NCI-H226 (cell line): ENCODE measurements around the gene THPO.
A peak's percentile ranks its signal among the peaks of the same experiment; 100 is the strongest.

Source experiments
- DNase-seq: peaks from one replicate; pipeline ENCODE4 v3.0.0-alpha.2; 2015

THPO gene

DNA sequence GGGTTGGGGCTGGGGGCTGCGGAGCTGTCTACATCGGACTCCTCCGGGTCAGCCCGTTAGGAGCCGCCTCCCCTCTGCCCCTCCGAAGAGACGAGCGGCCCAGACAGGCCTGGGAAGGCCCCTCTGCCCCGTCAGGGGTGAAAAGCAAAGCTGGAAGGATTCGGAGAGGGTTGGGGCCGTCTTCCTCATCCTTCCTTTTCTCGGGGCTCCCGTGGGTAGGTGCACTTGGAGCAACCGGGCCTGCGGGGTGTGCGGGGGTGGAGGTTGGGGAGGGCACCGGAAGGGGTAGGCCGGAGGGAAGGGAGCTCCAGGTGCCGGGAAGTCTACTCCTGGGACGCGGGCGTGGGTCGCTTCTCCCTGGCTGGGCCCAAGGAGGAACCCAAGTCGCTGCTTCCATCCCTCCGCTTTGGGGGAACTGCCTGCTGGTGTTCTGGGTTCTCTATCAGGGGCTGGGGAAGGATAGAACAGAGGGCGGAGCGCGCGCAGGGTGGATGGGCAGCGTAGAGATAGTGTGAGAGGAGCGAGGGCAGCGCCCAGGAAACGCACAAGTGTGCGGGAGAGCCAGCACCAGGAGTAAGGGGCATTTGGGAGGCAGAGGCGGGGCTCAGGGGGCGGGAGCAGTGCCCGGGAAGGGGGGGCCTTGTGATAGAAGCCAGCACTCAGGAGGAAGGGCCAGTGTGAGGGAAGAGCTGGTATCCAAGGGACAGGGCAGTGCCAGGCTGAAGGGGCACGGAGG lies 15.9 kb downstream of the THPO start:
- peak; percentile 79 for DNase-seq

GRCh38 chr3:184361532-184361931 lies 16.5 kb downstream of the THPO start, which contains the start of the genes CLCN2 and POLR2H:
CLCN2 (minus strand) TSS chr3:184361605; CDS start chr3:184361479, 126 bp downstream.
POLR2H (plus strand) TSS chr3:184361710; CDS start chr3:184363493, 1,783 bp downstream.
- peak; percentile 64 for DNase-seq

GRCh38 chr3:184360929-184361531 lies 17.0 kb downstream of the THPO start:
- DNase-seq = no peak

GRCh38 chr3:184360070-184360928 lies 17.7 kb downstream of the THPO start:
- DNase-seq = no peak

DNA sequence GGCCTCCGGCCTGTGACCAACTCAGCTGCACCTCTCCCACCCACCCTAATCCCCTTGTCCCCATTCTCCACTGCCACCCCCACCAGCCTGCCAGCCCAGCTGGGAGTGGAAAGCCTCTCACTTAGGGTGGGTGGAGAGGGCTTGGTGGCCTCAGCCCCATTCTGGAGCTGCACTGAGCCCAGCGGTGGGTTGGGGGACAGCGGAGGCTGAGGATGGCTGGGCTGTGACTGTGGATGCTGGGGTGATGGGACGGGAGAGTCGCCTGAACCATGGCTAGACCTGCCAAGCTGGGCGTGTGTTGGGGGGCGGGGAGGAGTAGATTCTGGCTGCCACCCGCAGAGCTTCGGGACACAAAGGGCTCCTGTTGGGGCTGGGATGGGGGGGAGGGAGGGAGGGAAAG lies 18.4 kb downstream of the THPO start:
- no peak for DNase-seq

DNA sequence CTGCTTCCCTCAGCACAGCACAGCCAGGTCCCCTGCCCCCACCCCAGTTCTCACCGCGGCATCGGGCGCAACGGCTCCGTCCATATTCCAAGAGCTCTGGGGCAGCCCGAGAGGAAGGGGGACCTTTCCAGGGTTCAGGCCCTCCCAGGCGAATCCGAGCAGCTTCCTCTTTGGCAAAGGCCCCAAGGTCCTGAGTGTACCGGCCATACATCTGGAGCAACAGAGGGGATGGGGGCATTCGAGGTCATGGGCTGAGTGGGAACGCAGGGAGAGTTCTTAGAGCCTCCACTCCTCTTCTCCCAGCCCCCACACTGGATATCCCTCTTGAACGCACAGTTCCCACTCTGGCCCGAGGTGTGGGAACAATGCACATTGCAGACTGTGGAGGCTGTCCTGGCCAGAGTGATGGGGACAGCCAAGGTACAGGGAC lies 19.1 kb downstream of the THPO start:
- no peak for DNase-seq

- no peak for DNase-seq
Observed at GRCh38 chr3:184358124-184358767, 19.8 kb downstream of the THPO start.

DNA sequence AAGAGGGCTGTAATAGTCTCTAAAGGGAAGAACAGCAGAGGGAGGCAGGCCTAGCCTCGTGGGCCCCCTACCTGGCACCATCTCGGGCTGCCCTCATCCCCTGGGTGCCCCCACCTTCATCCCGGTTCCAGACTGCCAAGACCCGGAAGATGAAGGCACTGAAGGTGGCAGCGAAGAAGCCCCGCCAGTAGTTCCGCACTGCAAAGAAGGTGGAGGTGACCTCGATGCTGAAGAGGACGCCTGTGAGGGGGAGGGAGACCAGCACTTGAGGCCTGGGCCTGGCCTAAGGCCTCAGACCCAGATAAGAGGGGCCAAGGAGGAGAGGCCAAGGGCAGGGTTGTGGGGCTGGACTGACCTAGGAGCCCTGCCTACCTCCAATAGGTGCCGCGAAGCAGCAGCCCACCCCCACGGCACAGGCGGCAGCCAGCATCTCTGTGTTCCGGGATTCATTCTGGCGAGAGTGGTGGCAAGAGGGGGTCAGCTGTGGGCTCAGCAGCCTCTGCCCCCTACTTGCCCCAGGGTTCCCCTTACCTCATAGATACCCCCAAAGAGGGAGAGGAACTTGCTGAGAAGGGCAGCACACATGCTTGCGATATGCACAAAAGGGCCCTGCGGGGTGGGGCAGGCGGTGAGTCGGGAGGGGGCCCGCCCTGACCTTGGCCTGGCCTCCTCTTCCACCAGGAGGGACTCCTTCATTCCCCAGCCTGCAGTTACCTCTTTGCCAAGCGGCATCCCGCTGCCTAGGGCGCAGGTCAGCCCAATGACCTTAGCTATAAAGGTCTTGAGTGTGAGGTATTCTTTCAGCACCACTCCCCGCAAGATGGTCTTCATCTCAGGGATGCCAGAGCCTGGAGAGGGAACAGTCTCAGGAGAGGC lies 20.5 kb downstream of the THPO start:
- no peak for DNase-seq

DNA sequence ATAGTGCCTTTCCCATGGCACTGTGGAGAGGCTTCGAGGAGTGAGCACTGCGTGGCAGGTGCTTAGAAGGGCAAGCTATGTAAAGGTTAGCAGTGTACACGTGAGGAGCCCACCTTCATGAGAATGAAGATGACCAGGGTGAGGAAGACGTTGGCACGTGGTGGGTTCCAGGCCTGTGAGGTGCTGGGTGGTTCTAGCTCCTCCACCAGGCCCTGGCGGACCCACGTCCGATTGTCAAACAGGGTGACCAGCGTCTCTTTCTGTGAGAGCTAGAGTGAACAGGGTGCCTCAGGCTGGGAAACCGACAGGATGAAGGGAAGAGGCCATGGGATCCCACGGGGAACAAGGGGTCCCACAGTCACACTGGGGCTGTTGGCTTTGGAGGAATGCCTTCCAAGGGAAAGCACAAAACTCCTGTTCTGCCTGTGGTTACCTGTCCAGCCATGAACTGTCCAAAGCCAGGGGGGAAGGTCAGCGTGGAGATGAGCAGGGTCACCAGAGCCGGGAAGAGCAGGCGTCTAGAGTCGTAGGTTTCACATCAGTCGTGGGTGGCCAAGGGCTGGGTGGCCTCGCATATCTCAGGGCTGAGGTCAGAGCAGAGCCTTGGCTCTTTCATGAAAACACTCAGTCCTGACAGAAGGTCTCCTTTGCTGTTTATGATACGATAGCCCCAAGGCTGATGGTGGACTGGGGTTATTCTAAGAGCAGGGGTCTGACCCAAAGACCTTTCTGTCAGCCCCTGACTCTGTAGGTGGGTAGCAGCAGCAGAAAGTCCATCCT lies 22.6 kb downstream of the THPO start:
- no peak for DNase-seq

GRCh38 chr3:184354754-184355153 lies 23.3 kb downstream of the THPO start:
- DNase-seq = no peak

- DNase-seq = no peak
Observed at GRCh38 chr3:184354121-184354728, 23.8 kb downstream of the THPO start.

GRCh38 chr3:184353546-184353941 lies 24.5 kb downstream of the THPO start:
- no peak for DNase-seq

- DNase-seq = no peak
Observed at GRCh38 chr3:184352897-184353545, 25.0 kb downstream of the THPO start.

DNA sequence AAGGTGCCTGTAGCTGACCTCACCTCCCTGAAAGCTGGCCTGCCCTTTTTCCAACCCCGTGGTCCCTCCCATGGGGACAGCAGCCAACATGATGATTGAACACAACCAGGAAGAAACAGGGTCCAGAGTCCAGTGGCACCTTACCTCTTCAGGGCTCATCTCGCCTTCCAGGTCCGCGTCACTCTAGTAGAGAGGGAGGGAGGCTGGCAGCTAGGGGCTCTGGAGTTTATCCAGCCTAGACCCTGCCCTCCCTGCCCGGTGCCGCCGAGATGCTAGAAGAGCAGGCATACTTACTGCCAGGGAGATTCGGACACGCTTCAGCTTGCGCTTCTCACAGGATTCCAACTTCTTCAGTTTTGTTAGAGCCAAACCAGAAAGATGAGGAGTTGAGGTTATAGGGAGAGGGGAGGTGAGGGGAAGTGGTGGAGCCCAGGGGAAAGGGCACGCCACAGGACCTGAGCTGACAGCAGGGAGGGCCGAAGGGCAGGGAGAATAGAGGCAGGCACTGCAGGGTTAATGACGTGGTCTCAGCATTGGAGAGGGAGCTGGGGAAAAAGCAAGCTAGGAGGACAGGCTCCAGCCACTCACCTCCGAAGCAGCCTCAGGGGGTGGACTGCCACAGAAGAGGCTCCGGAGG lies 25.7 kb downstream of the THPO start:
- DNase-seq = no peak

DNA sequence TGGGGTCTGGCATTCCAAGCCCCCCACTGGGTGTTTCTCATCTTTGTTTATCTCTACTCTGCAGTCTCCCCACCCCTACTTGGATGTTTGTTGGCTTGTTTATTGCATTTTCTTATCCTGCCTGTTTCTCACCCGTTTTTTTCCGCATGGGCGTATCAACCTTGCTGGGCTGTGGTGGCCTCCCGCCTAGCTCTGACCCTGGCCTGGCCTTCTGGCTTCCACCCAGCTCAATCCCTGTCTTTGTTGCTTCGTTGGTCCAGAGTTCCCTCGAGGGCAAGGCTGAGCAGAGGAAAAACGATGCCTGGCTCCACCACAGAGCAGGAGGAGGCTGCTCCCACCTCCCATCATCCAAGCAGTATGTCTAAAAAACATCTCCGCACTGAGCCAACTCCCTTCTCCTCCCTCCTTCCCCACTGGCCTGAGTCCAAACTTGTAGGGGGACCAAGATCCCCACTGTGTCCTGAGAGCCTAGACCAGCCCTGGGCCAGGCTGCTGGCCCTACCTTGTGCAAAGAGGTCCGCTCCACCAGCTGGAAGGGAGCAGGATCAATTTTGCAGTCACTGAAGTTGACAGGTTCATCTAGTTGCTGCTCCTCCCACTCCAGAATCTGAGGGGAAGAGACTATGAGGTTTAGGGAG lies 26.4 kb downstream of the THPO start:
- DNase-seq = no peak

GRCh38 chr3:184350618-184351017 lies 27.4 kb downstream of the THPO start:
- no peak for DNase-seq

DNA sequence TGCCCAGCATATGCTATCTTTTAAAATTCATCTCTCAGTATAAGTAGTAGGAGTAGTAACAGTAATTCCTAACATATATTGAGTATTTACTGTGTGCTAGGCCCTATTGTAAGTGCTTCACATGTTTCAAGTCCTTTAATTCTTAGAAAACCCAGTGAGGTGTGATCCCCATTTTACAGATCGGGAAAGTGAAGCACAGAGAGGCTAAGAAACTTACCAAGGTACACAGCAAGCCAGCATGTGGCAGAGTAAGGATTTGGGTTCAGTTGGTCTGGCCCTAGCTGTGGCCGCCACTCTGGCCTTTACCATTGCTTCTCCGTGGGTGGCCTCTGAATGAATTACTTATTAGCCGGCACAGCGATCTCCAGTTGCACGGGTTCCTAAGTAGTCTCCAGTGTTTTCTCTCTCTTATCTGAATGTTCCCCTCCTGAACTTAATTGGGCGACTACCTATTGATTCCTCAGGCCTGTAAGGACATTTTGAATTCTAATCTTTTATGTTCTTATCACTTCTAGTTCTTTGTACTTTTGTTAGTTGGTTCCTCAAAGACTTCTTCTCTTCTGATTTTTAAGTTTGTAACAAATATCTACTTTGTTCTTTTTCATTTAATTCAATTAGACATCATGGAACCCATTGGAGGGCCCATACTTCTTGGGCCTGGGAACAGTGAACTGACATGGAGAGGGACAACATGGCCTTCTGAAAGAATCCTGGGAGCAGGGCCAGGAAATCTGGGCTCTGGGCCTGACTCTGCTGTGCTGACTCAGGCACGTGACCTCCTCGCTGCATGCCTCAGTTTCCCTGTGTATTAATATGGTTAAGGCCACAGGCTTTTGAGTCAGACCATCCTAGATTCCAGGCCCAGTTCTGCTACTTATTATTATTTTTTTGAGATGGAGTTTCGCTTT lies 28.2 kb downstream of the THPO start:
- no peak for DNase-seq

GRCh38 chr3:184348057-184348382 lies 30.0 kb downstream of the THPO start:
- DNase-seq = no peak
